HPDE6-E6E7 (cell line): ENCODE measurements around the gene CATSPER1.

Source experiments
- DNase-seq: peaks from one replicate; pipeline ENCODE4 v3.0.0; 2011; ENCODE audit warnings: missing footprints; ENCODE audit errors: extremely low spot score

CATSPER1 gene

GRCh38 chr11:65968600-65969482 lies 57.4 kb downstream of the CATSPER1 start:
- no peak for DNase-seq

DNA sequence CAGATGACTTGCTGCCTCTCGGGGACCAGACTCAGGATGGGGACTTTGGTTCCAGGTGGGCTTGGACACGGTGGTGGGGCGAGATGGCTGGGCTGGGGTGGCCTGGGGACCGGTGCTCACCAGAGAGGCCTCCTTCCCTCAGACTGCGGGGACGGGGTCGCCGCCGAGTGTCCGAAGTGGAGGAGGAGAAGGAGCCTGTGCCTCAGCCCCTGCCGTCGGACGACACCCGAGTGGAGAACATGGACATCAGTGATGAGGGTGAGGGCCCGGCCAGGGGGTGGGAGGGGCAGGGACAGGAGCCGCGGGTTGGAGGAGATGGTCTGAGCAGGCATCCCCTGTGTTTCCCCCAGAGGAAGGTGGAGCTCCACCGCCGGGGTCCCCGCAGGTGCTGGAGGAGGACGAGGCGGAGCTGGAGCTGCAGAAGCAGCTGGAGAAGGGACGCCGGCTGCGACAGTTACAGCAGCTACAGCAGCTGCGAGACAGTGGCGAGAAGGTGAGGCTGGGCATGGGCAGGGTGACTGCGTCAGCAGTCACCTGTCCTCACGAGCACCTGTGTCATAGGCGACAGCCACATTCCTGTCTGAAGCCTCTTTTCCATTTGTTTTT lies 58.8 kb downstream of the CATSPER1 start:
- no peak for DNase-seq
